Measurements from ENCODE around the gene INO80B. TPM values are rescaled to one million over a fixed set of nuclear protein-coding genes. Genes with fewer than 3 reads are reported as not detected.

Gene INO80B
- total and polyA plus RNA-seq, 9 of the 15 experiments (the other 6 are each of a cell fraction or from before 2014, with no cell fraction given) = 0.41 to 22.6 (median 9.0) TPM

GRCh38 chr2:74482801-74483674 lies 28.2 kb downstream of the INO80B start, which contains the start of the genes CCDC142 and TTC31 (continued):
- no peak for TF ChIP-seq RNF219 (CRISPR knock-in tag; IDR thresholded peaks at IDR 0.05)
- TF ChIP-seq GABPB1 (CRISPR knock-in tag; IDR thresholded peaks at IDR 0.05) = peak; percentile 98
- no peak for TF ChIP-seq PRPF4 (IDR thresholded peaks at IDR 0.05; ENCODE audit: insufficient read depth, low read depth, low read length, poor library complexity, severe bottlenecking)
- no peak for TF ChIP-seq FOXJ3 (CRISPR knock-in tag; IDR thresholded peaks at IDR 0.05)
- TF ChIP-seq ZNF79 (CRISPR knock-in tag; IDR thresholded peaks at IDR 0.05; ENCODE audit: low read depth) = no peak
- no peak for TF ChIP-seq GATAD2B (IDR thresholded peaks at IDR 0.05; ENCODE audit: borderline replicate concordance)
- TF ChIP-seq SP2 (IDR thresholded peaks at IDR 0.05; ENCODE audit: extremely low read depth, low read depth, low read length, poor library complexity, severe bottlenecking) = no peak
- peak; percentile 80 for TF ChIP-seq TFAP4 (CRISPR knock-in tag; IDR thresholded peaks at IDR 0.05; ENCODE audit: borderline replicate concordance)
- TF ChIP-seq USF2 (CRISPR knock-in tag; IDR thresholded peaks at IDR 0.05) = no peak
- TF ChIP-seq POLR2B (IDR thresholded peaks at IDR 0.05; ENCODE audit: low read depth, partially characterized antibody) = peak; percentile 72
- TF ChIP-seq KAT7 (CRISPR knock-in tag; IDR thresholded peaks at IDR 0.05; ENCODE audit: borderline replicate concordance) = peak; percentile 41
- no peak for TF ChIP-seq FOXP4 (CRISPR knock-in tag; IDR thresholded peaks at IDR 0.05; ENCODE audit: borderline replicate concordance)
- no peak for TF ChIP-seq ZNF76 (CRISPR knock-in tag; IDR thresholded peaks at IDR 0.05; ENCODE audit: borderline replicate concordance)
- peak; percentile 88 for TF ChIP-seq SUPT5H (IDR thresholded peaks at IDR 0.05)
- TF ChIP-seq DNMT1 (IDR thresholded peaks at IDR 0.05) = peak; percentile 77; the same call in 1 of the 2 replicates
- no peak for TF ChIP-seq ZNF174 (CRISPR knock-in tag; IDR thresholded peaks at IDR 0.05)
- no peak for TF ChIP-seq ZBTB8A (IDR thresholded peaks at IDR 0.05; ENCODE audit: partially characterized antibody)
- no peak for TF ChIP-seq MCM7 (IDR thresholded peaks at IDR 0.05)
- 0 out of 2 replicates have a peak, but pooled peaks have one; percentile 57 for TF ChIP-seq GTF2E2 (tag; IDR thresholded peaks at IDR 0.05)
- TF ChIP-seq ZNF134 (CRISPR knock-in tag; conservative IDR thresholded peaks at IDR 0.05) = no peak

Measured in K562 (cell line).